Retinal pigment epithelial cell (primary cell): ENCODE data around the gene SMARCC1.

Experiments
- DNase-seq: peaks from one replicate; pipeline ENCODE4 v3.0.0-alpha.2; 2010; ENCODE audit warnings: low read depth
- H3K4me3 ChIP-seq: 2 replicates; pipeline ENCODE4 v1.5.1; 2011; ENCODE audit warnings: mild to moderate bottlenecking, low read length, control low read depth, moderate library complexity
- TF ChIP-seq, protein P1 (sequence below): conservative IDR thresholded peaks from 2 replicates; pipeline ENCODE4 v1.5.1; 2011; ENCODE audit warnings: low read depth, low read length, control low read depth, inconsistent platforms

The SMARCC1 gene

DNA sequence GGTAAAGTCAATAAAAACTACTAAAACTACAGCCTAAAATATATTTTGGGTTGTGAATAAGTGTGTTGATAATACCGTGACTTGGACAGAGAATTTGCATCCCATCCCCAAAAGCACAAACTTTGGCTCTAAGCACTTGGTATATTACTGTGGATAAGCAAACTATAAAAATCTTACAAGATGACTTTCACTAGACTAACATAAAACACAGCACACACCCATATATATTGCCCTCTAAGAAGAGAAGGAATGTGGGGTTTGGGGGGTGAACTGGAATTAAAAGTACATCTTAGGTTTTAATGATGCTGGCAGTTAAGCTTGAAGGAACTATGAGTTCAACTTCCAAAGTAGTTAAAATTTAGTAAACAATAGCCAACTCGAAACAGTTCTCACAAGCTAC lies 174.4 kb downstream of the SMARCC1 start:
- TF ChIP-seq, protein P1, sequence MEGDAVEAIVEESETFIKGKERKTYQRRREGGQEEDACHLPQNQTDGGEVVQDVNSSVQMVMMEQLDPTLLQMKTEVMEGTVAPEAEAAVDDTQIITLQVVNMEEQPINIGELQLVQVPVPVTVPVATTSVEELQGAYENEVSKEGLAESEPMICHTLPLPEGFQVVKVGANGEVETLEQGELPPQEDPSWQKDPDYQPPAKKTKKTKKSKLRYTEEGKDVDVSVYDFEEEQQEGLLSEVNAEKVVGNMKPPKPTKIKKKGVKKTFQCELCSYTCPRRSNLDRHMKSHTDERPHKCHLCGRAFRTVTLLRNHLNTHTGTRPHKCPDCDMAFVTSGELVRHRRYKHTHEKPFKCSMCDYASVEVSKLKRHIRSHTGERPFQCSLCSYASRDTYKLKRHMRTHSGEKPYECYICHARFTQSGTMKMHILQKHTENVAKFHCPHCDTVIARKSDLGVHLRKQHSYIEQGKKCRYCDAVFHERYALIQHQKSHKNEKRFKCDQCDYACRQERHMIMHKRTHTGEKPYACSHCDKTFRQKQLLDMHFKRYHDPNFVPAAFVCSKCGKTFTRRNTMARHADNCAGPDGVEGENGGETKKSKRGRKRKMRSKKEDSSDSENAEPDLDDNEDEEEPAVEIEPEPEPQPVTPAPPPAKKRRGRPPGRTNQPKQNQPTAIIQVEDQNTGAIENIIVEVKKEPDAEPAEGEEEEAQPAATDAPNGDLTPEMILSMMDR = no peak
- DNase-seq = no peak
- H3K4me3 ChIP-seq = no peak overlapping the region

GRCh38 chr3:47606165-47606564 lies 175.5 kb downstream of the SMARCC1 start:
- no peak overlapping the region for H3K4me3 ChIP-seq
- TF ChIP-seq, protein P1 = no peak

DNA sequence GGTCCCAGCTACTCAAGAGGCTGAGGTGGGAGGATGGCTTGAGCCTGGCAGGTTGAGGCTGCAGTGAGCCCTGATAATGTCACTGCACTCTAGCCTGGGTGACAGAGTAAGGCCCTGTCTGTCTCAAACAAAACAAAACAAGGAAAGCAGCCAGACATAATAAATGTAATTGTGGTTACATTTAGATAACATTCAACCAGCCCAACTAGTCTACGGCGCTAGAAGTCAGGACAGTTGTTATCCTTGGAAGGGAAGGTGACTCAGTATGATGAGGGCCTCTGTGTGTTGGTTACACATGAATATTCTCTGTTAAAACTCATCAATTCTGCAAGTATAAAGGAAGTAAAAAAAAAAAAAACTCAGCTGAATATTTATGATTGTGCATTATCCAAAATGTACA lies 176.0 kb downstream of the SMARCC1 start:
- no peak overlapping the region for H3K4me3 ChIP-seq
- no peak for DNase-seq
- TF ChIP-seq, protein P1 = no peak

More at GRCh38 chr3:47606165-47606564, 175.5 kb downstream of the SMARCC1 start:
- DNase-seq = no peak

DNA sequence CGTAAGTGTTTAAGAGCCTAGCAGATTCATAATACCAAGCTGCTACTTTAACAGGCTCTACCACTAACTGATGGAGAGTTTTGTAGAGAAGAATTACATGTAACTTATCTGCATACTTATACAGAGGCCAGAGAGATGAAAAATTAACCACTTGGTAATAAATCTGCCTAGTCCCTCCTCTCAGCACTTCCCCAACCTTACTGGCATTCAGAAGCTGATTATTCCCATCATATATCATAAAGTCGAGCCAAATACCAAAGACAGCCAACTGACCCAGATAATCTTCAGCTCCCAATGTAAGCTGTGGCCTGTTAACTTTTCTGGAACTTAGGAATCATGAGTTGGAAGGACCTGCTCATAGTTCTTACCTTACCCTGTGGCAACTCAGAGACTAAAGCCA lies 177.5 kb downstream of the SMARCC1 start:
- TF ChIP-seq, protein P1 = no peak

DNA sequence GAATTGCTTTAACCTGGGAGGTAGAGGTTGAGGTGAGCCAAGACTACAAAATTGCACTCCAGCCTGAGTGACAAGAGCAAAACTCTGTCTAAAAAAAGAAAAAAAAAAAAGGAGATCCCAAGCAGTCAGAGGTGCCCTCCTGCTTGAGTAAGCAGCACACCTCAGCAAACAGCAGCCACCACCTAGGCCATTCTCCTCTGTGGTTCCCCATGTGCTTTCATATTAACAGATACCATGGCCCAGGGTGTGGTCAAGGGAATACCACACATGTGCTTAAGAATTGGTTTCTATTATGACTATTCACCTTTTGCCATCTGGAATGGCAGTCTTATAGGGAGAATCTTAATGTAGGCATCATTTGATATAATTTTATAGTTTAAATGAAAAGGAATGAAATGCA lies 178.4 kb downstream of the SMARCC1 start:
- DNase-seq = no peak
- H3K4me3 ChIP-seq = no peak overlapping the region
- TF ChIP-seq, protein P1 = no peak

More for the DNA sequence above, 177.5 kb downstream of the SMARCC1 start:
- DNase-seq = no peak
- H3K4me3 ChIP-seq = no peak overlapping the region

- DNase-seq = no peak
- H3K4me3 ChIP-seq = no peak overlapping the region
- TF ChIP-seq, protein P1 = no peak
These were observed 180.4 kb downstream of the SMARCC1 start for GRCh38 chr3:47601281-47601680.

- DNase-seq = no peak
- H3K4me3 ChIP-seq = no peak overlapping the region
- TF ChIP-seq, protein P1 = no peak
These were observed 186.9 kb downstream of the SMARCC1 start for GRCh38 chr3:47594792-47595191.
